Spleen (tissue), 7 donors: Measurements from ENCODE around the gene MYLK2.
A peak's percentile ranks its signal among the peaks of the same experiment; 100 is the strongest.

Experiments used
- POLR2A ChIP-seq, 3 donors: fragments of 450-650 bp; IDR thresholded peaks; one replicate each; pipeline ENCODE4 v1.5.1; 2017; ENCODE audit warnings: antibody characterized with exemption in 3 of 3, mild to moderate bottlenecking in 1 of 3
- POLR2AphosphoS5 ChIP-seq, 3 donors: sonication (generic); formaldehyde crosslinking; IDR thresholded peaks; one replicate each; pipeline ENCODE4 v1.5.1; 2017; ENCODE audit warnings: antibody characterized with exemption in 3 of 3
- TF ChIP-seq, protein P1 (sequence below), 11 experiments: fragments of 200-600 bp in 7 of 11; fragments of 450-650 bp in 4 of 11; sonication (generic) in 4 of 11; IDR thresholded peaks in 8 of 11; conservative IDR thresholded peaks in 3 of 11; 1 replicate in 7 of 11; 2 replicates in 4 of 11; pipeline versions ENCODE4 v1.4.0 to v1.8.0; 2016 to 2021; ENCODE audit warnings: antibody characterized with exemption in 11 of 11, inconsistent platforms in 4 of 11, mild to moderate bottlenecking in 1 of 11
- donor health status: DM: no; HTN: no; CAD: no; lungs with moderate emphysema.
- donor health status: DM: no; HTN: no; CAD: no.
- donor health status: DM: no; HTN: no; CAD: no.

DNA sequence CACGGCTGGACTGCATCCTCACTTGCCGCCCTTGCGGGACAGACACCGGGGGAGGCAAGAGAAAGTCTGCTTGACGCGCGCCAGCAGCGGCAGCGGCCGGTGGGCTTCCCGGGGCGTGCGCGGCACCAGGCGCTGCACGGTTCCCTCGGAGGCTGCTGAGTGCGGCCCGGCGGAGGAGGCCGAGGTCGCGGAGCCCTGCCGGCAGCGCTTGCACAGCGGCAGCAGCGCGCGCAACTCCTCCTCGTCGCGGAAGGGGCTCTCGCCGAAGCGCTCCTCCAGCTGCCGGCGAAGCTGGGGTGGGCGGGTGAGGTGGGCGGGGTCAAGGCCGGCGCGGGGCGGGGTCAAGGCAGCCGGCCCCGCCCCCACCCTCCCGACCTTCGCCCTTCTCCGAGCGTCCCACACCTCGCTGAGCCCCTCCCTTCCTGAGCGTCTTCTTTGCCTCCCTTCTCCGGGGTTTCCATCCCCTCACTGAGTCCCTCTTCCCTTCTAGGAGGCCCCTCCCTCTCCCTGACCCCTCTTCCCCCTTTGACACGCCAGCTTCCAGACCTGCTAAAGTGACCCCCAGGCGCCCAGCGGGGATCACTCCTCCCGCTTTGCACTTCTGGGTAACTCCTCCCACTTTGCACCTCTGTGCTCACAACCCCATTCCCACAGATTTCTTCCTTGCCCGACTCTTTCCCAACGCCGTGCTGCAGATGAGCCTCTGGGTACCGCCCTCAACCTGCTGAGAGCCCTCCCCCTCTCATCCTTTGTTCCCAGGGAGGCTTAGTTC is 42.4 kb downstream of the MYLK2 start:
- TF ChIP-seq POLR2A (IDR thresholded peaks at IDR 0.05), result no peak
- TF ChIP-seq, protein P1, sequence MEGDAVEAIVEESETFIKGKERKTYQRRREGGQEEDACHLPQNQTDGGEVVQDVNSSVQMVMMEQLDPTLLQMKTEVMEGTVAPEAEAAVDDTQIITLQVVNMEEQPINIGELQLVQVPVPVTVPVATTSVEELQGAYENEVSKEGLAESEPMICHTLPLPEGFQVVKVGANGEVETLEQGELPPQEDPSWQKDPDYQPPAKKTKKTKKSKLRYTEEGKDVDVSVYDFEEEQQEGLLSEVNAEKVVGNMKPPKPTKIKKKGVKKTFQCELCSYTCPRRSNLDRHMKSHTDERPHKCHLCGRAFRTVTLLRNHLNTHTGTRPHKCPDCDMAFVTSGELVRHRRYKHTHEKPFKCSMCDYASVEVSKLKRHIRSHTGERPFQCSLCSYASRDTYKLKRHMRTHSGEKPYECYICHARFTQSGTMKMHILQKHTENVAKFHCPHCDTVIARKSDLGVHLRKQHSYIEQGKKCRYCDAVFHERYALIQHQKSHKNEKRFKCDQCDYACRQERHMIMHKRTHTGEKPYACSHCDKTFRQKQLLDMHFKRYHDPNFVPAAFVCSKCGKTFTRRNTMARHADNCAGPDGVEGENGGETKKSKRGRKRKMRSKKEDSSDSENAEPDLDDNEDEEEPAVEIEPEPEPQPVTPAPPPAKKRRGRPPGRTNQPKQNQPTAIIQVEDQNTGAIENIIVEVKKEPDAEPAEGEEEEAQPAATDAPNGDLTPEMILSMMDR (IDR thresholded peaks at IDR 0.05 in 8 of 11, conservative IDR thresholded peaks at IDR 0.05 in 3 of 11), result no peak
- peak in 2 of 3 donors; percentile 31 to 53 for TF ChIP-seq POLR2AphosphoS5 (IDR thresholded peaks at IDR 0.05)
